Raji (cell line): Measurements from ENCODE around the gene PIK3R3.

Source experiments
- POLR2A ChIP-seq: IDR thresholded peaks from 2 replicates; pipeline ENCODE4 v1.6.1; 2011; ENCODE audit warnings: low read depth, low read length, control low read depth; ENCODE audit not compliant: insufficient read depth

Gene PIK3R3

DNA sequence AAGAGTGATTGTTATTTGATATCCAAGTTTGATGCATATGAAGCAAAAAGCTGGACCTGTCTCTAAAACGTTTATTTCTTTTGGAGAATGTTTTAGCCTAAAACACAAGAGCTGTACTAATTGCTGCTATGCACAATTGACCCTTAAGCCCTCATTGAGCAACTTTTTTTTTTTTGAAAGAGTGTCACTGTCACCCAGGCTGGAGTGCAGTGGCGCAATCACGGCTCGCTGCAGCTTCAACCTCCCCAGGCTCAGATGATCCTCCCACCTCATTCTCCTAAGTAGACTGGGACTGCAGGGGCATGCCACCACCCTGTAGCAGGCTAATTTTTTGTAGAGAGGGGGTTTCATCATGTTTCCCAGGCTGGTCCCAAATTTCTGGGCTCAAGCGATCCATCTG lies 129.1 kb downstream of the PIK3R3 start:
- no peak for TF ChIP-seq POLR2A

GRCh38 chr1:46002551-46003150 lies 129.8 kb downstream of the PIK3R3 start:
- TF ChIP-seq POLR2A: no peak

- no peak for TF ChIP-seq POLR2A
These were observed 131.2 kb downstream of the PIK3R3 start for GRCh38 chr1:46001081-46001785.

DNA sequence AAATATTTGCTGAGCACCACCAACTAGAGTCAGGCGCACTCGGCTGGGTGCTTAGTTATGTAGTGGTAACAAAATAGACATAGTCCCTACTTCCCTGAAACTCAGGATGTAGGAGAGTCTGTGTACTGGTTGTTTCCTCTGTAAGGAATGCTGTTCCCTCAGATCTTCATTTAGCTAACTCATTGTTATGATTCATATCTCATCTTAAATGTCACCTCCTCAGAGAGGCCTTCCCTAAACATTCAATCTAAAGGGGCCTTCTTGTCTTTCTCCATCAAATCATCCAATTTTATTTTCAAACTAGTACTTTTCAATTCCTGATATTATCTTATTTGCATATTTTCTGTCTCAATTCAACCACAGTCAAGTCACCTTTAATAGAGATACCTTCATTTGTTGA lies 132.9 kb downstream of the PIK3R3 start:
- TF ChIP-seq POLR2A: no peak

GRCh38 chr1:45998020-45998617 lies 134.3 kb downstream of the PIK3R3 start:
- TF ChIP-seq POLR2A: no peak

DNA sequence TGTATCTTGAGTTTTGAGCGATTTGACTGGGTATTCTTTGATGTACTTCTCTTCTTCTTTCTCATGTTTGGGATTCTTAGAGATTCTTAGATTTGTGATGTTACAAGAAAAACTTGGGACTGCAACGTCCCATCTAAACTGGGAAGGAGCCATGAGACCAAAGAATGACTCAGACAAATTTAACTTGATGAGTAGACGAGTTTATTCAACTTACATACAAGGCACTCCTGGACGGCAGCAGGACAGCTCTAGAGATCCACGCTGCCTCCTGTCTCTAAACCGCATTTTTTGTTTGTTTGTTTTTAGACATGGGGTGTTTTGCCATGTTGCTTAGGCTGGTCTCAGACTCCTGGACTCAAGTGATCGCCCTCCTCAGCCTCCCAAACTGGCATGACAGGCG lies 137.1 kb downstream of the PIK3R3 start:
- no peak for TF ChIP-seq POLR2A

GRCh38 chr1:45994423-45994822 lies 138.0 kb downstream of the PIK3R3 start:
- no peak for TF ChIP-seq POLR2A
